ENCODE data around the gene PCDHB2.

GRCh38 chr5:141100243-141100805 is 5.9 kb downstream of the PCDHB2 start, which contains the start of gene PCDHB3:
- TF ChIP-seq CTCF (optimal IDR thresholded peaks at IDR 0.05 in 1 of 3, IDR thresholded peaks at IDR 0.05 in 1 of 3, conservative IDR thresholded peaks at IDR 0.05 in 1 of 3; ENCODE audit: extremely low read depth in 1 of 3, insufficient read depth in 2 of 3, low read length in 3 of 3) (peak; percentile 18 to 32 (median 25)), EZH2 (IDR thresholded peaks at IDR 0.05; ENCODE audit: low read length) (no peak)

All from keratinocyte (primary cell).